HL-60 (cell line): ENCODE measurements around the gene C10orf71.

Source experiments
- CTCF ChIP-seq: IDR thresholded peaks from one replicate; pipeline ENCODE4 v1.5.1; 2011; ENCODE audit warnings: low read length, control low read depth, inconsistent platforms; ENCODE audit not compliant: insufficient read depth
- POLR2AphosphoS5 ChIP-seq: IDR thresholded peaks from 2 replicates; pipeline ENCODE4 v1.6.1; 2012; ENCODE audit warnings: low read depth

- TF ChIP-seq CTCF (no peak), POLR2AphosphoS5 (no peak)
These were observed 14.6 kb downstream of the C10orf71 start for GRCh38 chr10:49313501-49314070.
